MM.1S (cell line): ENCODE measurements around the gene ARHGEF11.

Experiments used
- CTCF ChIP-seq: fragments of 300-600 bp; sonication (generic); IDR thresholded peaks from 2 replicates; pipeline ENCODE4 v1.5.1; 2016; ENCODE audit warnings: antibody characterized with exemption, low read length, mixed read lengths
- EZH2 ChIP-seq: fragments of 300-600 bp; sonication (generic); optimal IDR thresholded peaks from 2 replicates; pipeline ENCODE3; 2017; ENCODE audit warnings: low read depth, mild to moderate bottlenecking, antibody characterized with exemption, low read length, mixed read lengths
- EZH2phosphoT487 ChIP-seq: fragments of 300-600 bp; sonication (generic); IDR thresholded peaks from 2 replicates; pipeline ENCODE4 v1.6.1; 2018; ENCODE audit warnings: antibody characterized with exemption, low read length

- no peak for TF ChIP-seq CTCF
- no peak for TF ChIP-seq EZH2
- no peak for TF ChIP-seq EZH2phosphoT487
Measured at GRCh38 chr1:157001304-157001703, 44.2 kb downstream of the ARHGEF11 start.
